ENCODE data around the gene DCC. TPM values are rescaled to one million over a fixed set of nuclear protein-coding genes. Genes with fewer than 3 reads are reported as not detected.

Gene DCC
- total and polyA plus RNA-seq, 12 donors = under 0.01 to 0.89 (median 0.09) TPM; not detected in 8

DNA sequence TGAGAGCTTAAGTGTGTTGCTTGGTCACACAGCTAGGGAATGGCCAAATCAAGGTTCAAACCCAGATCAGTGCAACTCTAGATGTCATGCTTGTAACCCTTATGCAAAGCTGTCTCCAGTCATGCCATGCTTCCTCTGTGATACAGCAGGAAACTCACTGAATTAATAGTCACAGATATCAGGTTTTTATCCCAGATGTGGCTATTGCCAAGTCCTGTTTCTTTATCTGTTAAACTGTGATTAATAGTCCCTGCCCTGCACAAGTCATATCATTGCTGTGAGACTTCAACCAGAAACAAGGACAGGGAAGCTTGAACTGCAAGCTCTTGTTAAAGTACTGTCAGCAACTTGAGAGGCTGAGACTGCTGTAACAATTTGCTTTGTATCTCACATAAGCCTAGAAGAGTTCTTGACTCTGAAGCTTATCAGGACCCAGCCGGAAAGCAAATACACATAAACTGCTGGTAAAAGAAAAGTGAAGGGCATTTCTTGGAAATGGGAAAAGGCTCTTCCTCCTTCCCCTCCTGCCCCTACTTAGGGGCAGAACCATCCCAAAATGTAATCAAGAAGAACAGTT, 609.0 kb downstream of the DCC start:
- no peak overlapping the region for H3K4me3 ChIP-seq
- 19 to 22% methylated on average over 1 of the region's 1 CpG for WGBS, 2 donors
- H3K4me1 ChIP-seq = no peaks in the 10 kb centered on the region
- DNase-seq (no peak), ATAC-seq (no peak)
- TF ChIP-seq CTCF (IDR thresholded peaks at IDR 0.05) = no peak
- intact Hi-C loops (cut with DNase I) = no loop called here
- H3K27ac ChIP-seq = no peak overlapping the region
- H3K27me3 ChIP-seq = no peaks in the 10 kb centered on the region
- H3K36me3 ChIP-seq = no peaks in the 10 kb centered on the region
- H3K9me3 ChIP-seq = no peaks in the 10 kb centered on the region

GRCh38 chr18:52950155-52950554, 610.2 kb downstream of the DCC start:
- intact Hi-C loops (cut with DNase I) = no loop called here
- no peak for DNase-seq
- no peak for TF ChIP-seq CTCF (IDR thresholded peaks at IDR 0.05)

DNA sequence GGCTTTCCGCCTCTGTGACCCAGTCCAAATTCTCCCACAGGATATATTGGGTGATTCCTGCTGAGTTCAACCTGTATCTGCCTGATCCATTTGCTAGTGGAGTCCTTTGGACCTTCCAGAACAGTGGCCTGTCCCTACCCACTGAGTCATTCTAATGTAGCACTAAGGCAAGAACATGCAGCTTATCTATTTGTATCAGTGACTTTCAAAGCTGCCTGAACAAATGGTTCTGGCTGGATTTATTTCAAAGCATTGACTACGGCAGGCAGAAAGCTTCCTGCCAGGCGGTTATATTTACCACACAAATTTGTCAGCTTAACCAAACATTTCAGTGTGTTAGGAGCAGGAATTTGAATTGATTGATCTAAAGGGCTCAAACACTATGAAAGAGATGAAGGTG, 613.4 kb downstream of the DCC start:
- DNase-seq (no peak), ATAC-seq (no peak)
- H3K27ac ChIP-seq = no peak overlapping the region
- no peaks in the 10 kb centered on the region for H3K36me3 ChIP-seq
- no peak for TF ChIP-seq CTCF (IDR thresholded peaks at IDR 0.05)
- H3K4me1 ChIP-seq = no peaks in the 10 kb centered on the region
- WGBS, 2 donors = 48 to 50% methylated on average over 3 of the region's 3 CpGs
- no peak overlapping the region for H3K4me3 ChIP-seq
- no peaks in the 10 kb centered on the region for H3K27me3 ChIP-seq
- intact Hi-C loops (cut with DNase I) = no loop called here
- H3K9me3 ChIP-seq = no peaks in the 10 kb centered on the region

More at GRCh38 chr18:52950155-52950554, 610.2 kb downstream of the DCC start:
- no peaks in the 10 kb centered on the region for H3K27me3 ChIP-seq
- H3K4me3 ChIP-seq = no peak overlapping the region
- H3K9me3 ChIP-seq = no peaks in the 10 kb centered on the region
- ATAC-seq = no peak
- no peaks in the 10 kb centered on the region for H3K4me1 ChIP-seq
- H3K27ac ChIP-seq = no peak overlapping the region
- no peaks in the 10 kb centered on the region for H3K36me3 ChIP-seq

GRCh38 chr18:52963481-52963880, 623.5 kb downstream of the DCC start:
- no peak for TF ChIP-seq CTCF (IDR thresholded peaks at IDR 0.05)
- Histone ChIP-seq H3K4me3 (no peak overlapping the region), H3K27me3 (no peaks in the 10 kb centered on the region), H3K36me3 (no peaks in the 10 kb centered on the region), H3K4me1 (no peaks in the 10 kb centered on the region), H3K27ac (no peak overlapping the region), H3K9me3 (peaks cover 0 to 12% (median 0%) of the 10 kb centered on the region in 11 donors)
- intact Hi-C loops (cut with DNase I) = no loop called here
- ATAC-seq (no peak), DNase-seq (no peak)
- 54 to 63% methylated on average over 2 of the region's 2 CpGs for WGBS, 2 donors
